Measurements from ENCODE around the gene NCKAP5.

GRCh38 chr2:133315280-133315679 is 253.0 kb downstream of the NCKAP5 start:
- TF ChIP-seq EZH2 (IDR thresholded peaks at IDR 0.05; ENCODE audit: borderline replicate concordance, low read depth, low read length, severe bottlenecking) = no peak
- TF ChIP-seq CTCF (IDR thresholded peaks at IDR 0.05; ENCODE audit: borderline replicate concordance, extremely low read depth, low read length, poor library complexity, severe bottlenecking) = no peak

Measured in DND-41 (cell line).